Tibial artery (tissue), 4 donors: ENCODE data around the gene BASP1.

ENCODE experiments used
- DNase-seq, 2 donors: peaks; one replicate each; pipeline ENCODE4 v3.0.0-alpha.2; 2019
- H3K27ac ChIP-seq, 2 donors: fragments of 200-600 bp; sonication (generic) in 1 of 2; 1 replicate in 1 of 2; 2 replicates in 1 of 2; pipeline ENCODE4 v1.5.1; 2018 to 2019; ENCODE audit warnings: mild to moderate bottlenecking in 1 of 2
- H3K27me3 ChIP-seq, 2 donors: fragments of 200-600 bp; sonication (generic) in 1 of 2; one replicate each; pipeline versions ENCODE4 v1.5.1 to v1.6.0; 2016 to 2019
- H3K36me3 ChIP-seq, 3 donors: fragments of 200-600 bp; sonication (generic) in 2 of 3; one replicate each; pipeline ENCODE4 v1.5.1; 2016 to 2019; ENCODE audit warnings: mild to moderate bottlenecking in 2 of 3
- H3K4me1 ChIP-seq, 4 donors: fragments of 200-600 bp; sonication (generic) in 2 of 4; 1 replicate in 3 of 4; 2 replicates in 1 of 4; pipeline ENCODE4 v1.5.1; 2016 to 2019
- H3K4me3 ChIP-seq, 2 donors: fragments of 200-600 bp; sonication (generic) in 1 of 2; 1 replicate in 1 of 2; 2 replicates in 1 of 2; pipeline ENCODE4 v1.5.1; 2018 to 2019; ENCODE audit warnings: mild to moderate bottlenecking in 2 of 2
- H3K9me3 ChIP-seq, 3 donors: fragments of 200-600 bp; sonication (generic) in 1 of 3; one replicate each; pipeline ENCODE4 v1.5.1; 2016 to 2019
- intact Hi-C: fragments of 100-400 bp; cut with DNase I; formaldehyde crosslinking; loops from one replicate; pipeline ENCODE4 v1.15.0; 2023; ENCODE audit warnings: low total_unique reads
- TF ChIP-seq, protein P1 (sequence below), 2 experiments: fragments of 200-600 bp in 1 of 2; fragments of 450-650 bp in 1 of 2; IDR thresholded peaks; one replicate each; pipeline ENCODE4 v1.5.1; 2017 to 2019; ENCODE audit warnings: antibody characterized with exemption in 2 of 2, mild to moderate bottlenecking in 1 of 2, moderate library complexity in 1 of 2

Gene BASP1

DNA sequence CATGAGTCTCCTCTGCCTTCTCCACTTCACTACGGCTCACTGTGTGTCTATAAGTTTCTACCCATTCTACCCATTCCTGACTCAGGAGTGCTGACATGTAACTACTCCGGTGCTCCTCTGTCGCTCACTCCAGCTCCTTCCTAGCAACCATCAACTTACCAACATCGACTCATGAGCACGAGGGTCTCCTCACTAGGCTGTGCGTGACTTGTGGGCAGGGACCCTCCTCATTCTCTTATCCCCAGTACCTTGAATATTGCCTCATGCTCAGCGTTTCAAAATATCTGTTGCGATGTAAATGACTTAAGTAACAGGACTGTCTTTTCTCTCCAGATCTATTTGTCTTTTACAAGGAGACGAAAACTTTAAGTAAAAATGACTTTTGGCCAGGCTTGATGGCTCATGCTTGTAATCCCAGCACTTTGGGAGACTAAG, 73.1 kb downstream of the BASP1 start:
- Histone ChIP-seq H3K27ac (no peak overlapping the region), H3K4me3 (no peak overlapping the region), H3K36me3 (no peaks in the 10 kb centered on the region), H3K27me3 (no peaks in the 10 kb centered on the region), H3K4me1 (no peaks in the 10 kb centered on the region), H3K9me3 (no peaks in the 10 kb centered on the region)
- DNase-seq: no peak
- TF ChIP-seq, protein P1, sequence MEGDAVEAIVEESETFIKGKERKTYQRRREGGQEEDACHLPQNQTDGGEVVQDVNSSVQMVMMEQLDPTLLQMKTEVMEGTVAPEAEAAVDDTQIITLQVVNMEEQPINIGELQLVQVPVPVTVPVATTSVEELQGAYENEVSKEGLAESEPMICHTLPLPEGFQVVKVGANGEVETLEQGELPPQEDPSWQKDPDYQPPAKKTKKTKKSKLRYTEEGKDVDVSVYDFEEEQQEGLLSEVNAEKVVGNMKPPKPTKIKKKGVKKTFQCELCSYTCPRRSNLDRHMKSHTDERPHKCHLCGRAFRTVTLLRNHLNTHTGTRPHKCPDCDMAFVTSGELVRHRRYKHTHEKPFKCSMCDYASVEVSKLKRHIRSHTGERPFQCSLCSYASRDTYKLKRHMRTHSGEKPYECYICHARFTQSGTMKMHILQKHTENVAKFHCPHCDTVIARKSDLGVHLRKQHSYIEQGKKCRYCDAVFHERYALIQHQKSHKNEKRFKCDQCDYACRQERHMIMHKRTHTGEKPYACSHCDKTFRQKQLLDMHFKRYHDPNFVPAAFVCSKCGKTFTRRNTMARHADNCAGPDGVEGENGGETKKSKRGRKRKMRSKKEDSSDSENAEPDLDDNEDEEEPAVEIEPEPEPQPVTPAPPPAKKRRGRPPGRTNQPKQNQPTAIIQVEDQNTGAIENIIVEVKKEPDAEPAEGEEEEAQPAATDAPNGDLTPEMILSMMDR (IDR thresholded peaks at IDR 0.05): no peak
- intact Hi-C loops: no loop called here

DNA sequence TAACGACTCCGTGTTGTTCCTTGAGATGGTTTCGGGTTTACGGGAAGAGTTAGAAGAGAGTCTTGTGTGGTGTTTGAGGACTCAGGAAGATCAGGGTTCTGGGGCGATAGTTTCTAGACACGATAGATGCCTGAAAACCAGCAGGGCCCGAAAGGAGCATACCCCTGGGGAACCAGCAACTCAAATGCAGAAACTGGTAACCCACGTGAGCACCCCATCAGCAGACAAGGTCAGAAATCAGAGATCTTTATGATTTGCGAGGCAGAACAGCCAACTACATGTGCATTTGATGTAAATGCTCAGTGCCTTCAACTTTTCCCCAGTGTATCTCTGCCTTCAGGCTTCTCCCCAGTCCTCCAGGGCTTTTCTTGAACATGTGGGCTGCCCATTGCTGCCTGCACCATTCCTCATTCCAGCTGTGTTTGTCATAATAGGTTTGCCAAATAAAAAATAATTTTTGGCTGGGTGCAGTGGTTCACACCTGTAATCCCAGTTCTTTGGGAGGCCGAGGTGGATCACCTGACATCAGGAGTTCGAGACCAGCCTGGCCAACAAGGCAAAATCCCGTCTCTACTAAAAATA, 75.1 kb downstream of the BASP1 start:
- intact Hi-C loops: no loop called here
- Histone ChIP-seq H3K27ac (no peak overlapping the region), H3K36me3 (no peaks in the 10 kb centered on the region), H3K4me3 (no peak overlapping the region), H3K4me1 (no peaks in the 10 kb centered on the region), H3K27me3 (no peaks in the 10 kb centered on the region), H3K9me3 (no peaks in the 10 kb centered on the region)
- TF ChIP-seq, protein P1 (IDR thresholded peaks at IDR 0.05): no peak
- DNase-seq: no peak

DNA sequence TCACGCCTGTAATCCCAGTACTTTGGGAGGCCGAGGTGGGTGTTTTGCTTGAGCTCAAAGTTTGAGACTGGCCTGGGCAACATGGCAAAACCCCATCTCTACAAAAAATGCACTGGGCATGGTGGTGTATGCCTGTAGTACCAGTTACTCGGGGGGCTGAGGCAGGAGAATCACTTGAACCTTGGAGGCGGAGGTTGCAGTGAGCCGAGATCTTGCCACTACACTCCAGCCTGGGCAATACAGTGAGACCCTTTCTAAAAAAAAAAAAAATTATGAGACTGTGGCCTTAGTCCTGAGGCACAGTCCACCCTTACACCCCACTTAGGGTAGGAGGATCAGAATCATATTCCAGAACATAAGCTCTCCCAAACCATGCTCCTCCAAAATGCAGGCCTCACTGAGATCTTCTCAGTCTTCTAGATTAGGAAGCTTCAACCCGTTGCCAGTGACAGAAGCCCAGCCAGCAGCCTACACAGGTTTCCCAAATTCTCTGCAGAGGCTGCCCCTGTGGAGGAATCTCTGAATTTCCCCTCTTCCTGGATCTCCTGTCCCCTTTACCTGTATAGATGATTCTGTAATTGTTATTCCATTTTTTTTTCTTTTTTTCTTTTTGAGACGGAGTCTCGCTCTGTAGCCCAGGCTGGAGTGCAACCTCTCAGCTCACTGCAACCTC, 77.3 kb downstream of the BASP1 start:
- Histone ChIP-seq H3K27me3 (no peaks in the 10 kb centered on the region), H3K36me3 (no peaks in the 10 kb centered on the region), H3K4me1 (no peaks in the 10 kb centered on the region), H3K27ac (no peak overlapping the region), H3K4me3 (no peak overlapping the region), H3K9me3 (no peaks in the 10 kb centered on the region)
- TF ChIP-seq, protein P1 (IDR thresholded peaks at IDR 0.05): no peak
- intact Hi-C loops: no loop called here
- no peak for DNase-seq

DNA sequence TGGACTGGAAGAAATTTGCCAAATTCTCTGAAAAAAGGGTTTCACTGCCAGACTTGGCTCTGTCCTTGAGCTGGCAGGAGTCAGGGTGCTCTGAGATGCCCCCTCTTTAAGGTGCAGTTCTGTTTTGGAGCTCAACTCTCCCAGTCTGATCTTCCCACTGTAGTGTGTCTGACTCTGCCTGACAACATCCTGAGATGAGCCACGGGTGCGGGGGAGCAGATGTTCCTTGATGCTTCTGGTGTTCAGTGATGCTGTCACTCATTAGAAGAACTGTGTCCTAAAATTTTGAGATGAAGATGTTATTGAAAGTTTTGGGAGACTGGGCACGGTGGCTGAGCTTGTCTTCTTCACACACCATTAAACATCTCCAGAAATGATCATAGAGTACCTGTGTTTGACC, 78.2 kb downstream of the BASP1 start:
- Histone ChIP-seq H3K4me1 (no peaks in the 10 kb centered on the region), H3K27me3 (no peaks in the 10 kb centered on the region), H3K4me3 (no peak overlapping the region), H3K9me3 (no peaks in the 10 kb centered on the region), H3K27ac (no peak overlapping the region), H3K36me3 (no peaks in the 10 kb centered on the region)
- no peak for DNase-seq
- intact Hi-C loops: no loop called here
- TF ChIP-seq, protein P1 (IDR thresholded peaks at IDR 0.05): no peak

DNA sequence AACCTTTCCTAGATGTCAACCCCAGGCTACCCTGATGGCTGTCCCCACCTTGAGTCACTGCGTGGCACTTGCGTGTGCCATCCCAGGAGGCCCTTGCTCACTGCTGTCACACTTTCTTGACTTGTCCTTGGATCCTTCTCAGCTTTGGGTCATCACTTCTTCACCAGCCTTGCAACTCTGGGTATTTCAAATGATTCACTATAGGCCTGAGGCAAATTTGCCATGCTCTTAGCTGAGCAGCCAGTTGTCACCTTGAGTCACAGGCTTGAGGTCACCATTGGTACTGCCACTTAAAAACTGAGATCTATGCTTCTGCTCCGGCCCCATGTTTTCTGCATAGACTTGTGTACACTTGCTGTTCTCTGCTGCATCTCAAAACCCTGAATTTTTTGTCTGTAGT, 84.7 kb downstream of the BASP1 start:
- Histone ChIP-seq H3K4me1 (peaks cover 0 to 49% (median 25%) of the 10 kb centered on the region in 4 donors), H3K4me3 (no peak overlapping the region), H3K36me3 (no peaks in the 10 kb centered on the region), H3K9me3 (no peaks in the 10 kb centered on the region), H3K27me3 (no peaks in the 10 kb centered on the region), H3K27ac (peak overlapping the region; percentile 34 to 72)
- TF ChIP-seq, protein P1 (IDR thresholded peaks at IDR 0.05): no peak
- intact Hi-C loops: no loop called here
- DNase-seq: no peak
